Mucosa of descending colon (tissue), 3 donors: ENCODE data around the gene DPP6. TPM values are rescaled to one million over a fixed set of nuclear protein-coding genes. Genes with fewer than 3 reads are reported as not detected.

Experiments
- ATAC-seq: fragments of 200-7000 bp; cut with Tn5 transposase; one replicate; pipeline ENCODE4 v1.9.1; 2020; ENCODE audit warnings: mild to moderate bottlenecking, moderate library complexity
- DNase-seq, 3 donors: peaks; one replicate each; pipeline ENCODE4 v3.0.0-alpha.2; 2020
- H3K36me3 ChIP-seq: fragments of 200-600 bp; one replicate; pipeline ENCODE4 v1.8.0; 2021; ENCODE audit warnings: low read depth, mild to moderate bottlenecking
- H3K4me1 ChIP-seq: fragments of 200-600 bp; one replicate; pipeline ENCODE4 v1.8.0; 2021; ENCODE audit warnings: low read depth, mild to moderate bottlenecking
- H3K4me3 ChIP-seq: fragments of 200-600 bp; one replicate; pipeline ENCODE4 v1.8.0; 2021; ENCODE audit warnings: mild to moderate bottlenecking
- H3K9me3 ChIP-seq: fragments of 200-600 bp; one replicate; pipeline ENCODE4 v1.8.0; 2021; ENCODE audit warnings: mild to moderate bottlenecking
- CTCF ChIP-seq: fragments of 200-600 bp; IDR thresholded peaks from one replicate; pipeline ENCODE4 v1.8.0; 2022; ENCODE audit warnings: antibody characterized with exemption, mild to moderate bottlenecking
- intact Hi-C, 2 donors: fragments of 100-400 bp; cut with DNase I in 1 of 2; cut with micrococcal nuclease in 1 of 2; formaldehyde crosslinking; loops; one replicate each; pipeline versions ENCODE4 v1.11.0 to v1.11.1; 2022; cut with DNase I, micrococcal nuclease
- total RNA-seq, 3 donors: library from RNA; stranded (reverse); fragmentation: NEBNext Ultra II Directional in 2 of 3; extraction: Animal tissue kit (Norgen Biotek cat#: 25700) in 2 of 3; gene quantifications; one replicate each; pipeline versions ENCODE4 v1.2.1 to v1.2.4, GENCODE V29; 2021 to 2023
- donor health status: DM: no; HTN: no; CAD: no; lungs with moderate emphysema.
- donor health status: DM: no; HTN: no; CAD: no.
- donor health status: DM: no; HTN: yes; CAD: no.

DPP6 gene
- total RNA-seq, 3 donors from 2014 or later, result 1.3 to 33.8 (median 1.5) TPM

- no peaks in the 10 kb centered on the region for H3K9me3 ChIP-seq
- intact Hi-C loops, result no loop called here
- H3K4me1 ChIP-seq, result peaks cover 3% of the 10 kb centered on the region
- no peak overlapping the region for H3K4me3 ChIP-seq
- DNase-seq (no peak), ATAC-seq (no peak)
- H3K36me3 ChIP-seq, result no peaks in the 10 kb centered on the region
- no peak for TF ChIP-seq CTCF
Observed at GRCh38 chr7:154860621-154861375, 808.6 kb downstream of the DPP6 start.

GRCh38 chr7:154861589-154861988 is 809.4 kb downstream of the DPP6 start:
- no peak for TF ChIP-seq CTCF
- H3K36me3 ChIP-seq, result no peaks in the 10 kb centered on the region
- ATAC-seq (no peak), DNase-seq (no peak)
- H3K9me3 ChIP-seq, result no peaks in the 10 kb centered on the region
- intact Hi-C loops, result no loop called here
- no peak overlapping the region for H3K4me3 ChIP-seq
- H3K4me1 ChIP-seq, result peaks cover 3% of the 10 kb centered on the region

- H3K4me1 ChIP-seq, result no peaks in the 10 kb centered on the region
- no peak for ATAC-seq
- intact Hi-C loops, result no loop called here
Observed at GRCh38 chr7:154862153-154862791, 810.1 kb downstream of the DPP6 start.

GRCh38 chr7:154863766-154864522 is 811.7 kb downstream of the DPP6 start:
- no peak for ATAC-seq
- intact Hi-C loops, result no loop called here
- Histone ChIP-seq H3K4me1 (no peaks in the 10 kb centered on the region), H3K9me3 (no peaks in the 10 kb centered on the region), H3K4me3 (no peak overlapping the region), H3K36me3 (no peaks in the 10 kb centered on the region)
- TF ChIP-seq CTCF, result no peak
- DNase-seq, result no peak

More at GRCh38 chr7:154862153-154862791, 810.1 kb downstream of the DPP6 start:
- Histone ChIP-seq H3K4me3 (no peak overlapping the region), H3K36me3 (no peaks in the 10 kb centered on the region), H3K9me3 (no peaks in the 10 kb centered on the region)
- no peak for TF ChIP-seq CTCF
- DNase-seq, result no peak

- DNase-seq (no peak), ATAC-seq (no peak)
- intact Hi-C loops, result no loop called here
- Histone ChIP-seq H3K9me3 (no peaks in the 10 kb centered on the region), H3K4me3 (no peak overlapping the region), H3K4me1 (no peaks in the 10 kb centered on the region), H3K36me3 (no peaks in the 10 kb centered on the region)
- TF ChIP-seq CTCF, result no peak
Observed at GRCh38 chr7:154864523-154864891, 812.3 kb downstream of the DPP6 start.
